Esophagus (tissue), 2 donors: ENCODE measurements around the gene PTPRJ. TPM values are rescaled to one million over a fixed set of nuclear protein-coding genes. Genes with fewer than 3 reads are reported as not detected.
"Not testable (repeated sequence)": the region's sequence is repeated elsewhere in the genome, so short reads cannot be mapped to it uniquely, and the experiment has no call there.

ENCODE experiments used
- H3K27ac ChIP-seq, 2 donors: one replicate each; pipeline ENCODE4 v1.5.1; 2013; ENCODE audit warnings: low read depth in 2 of 2, mild to moderate bottlenecking in 2 of 2, inconsistent platforms in 1 of 2, low read length in 1 of 2, moderate library complexity in 1 of 2
- H3K27me3 ChIP-seq, 2 donors: one replicate each; pipeline ENCODE4 v1.6.1; 2013; ENCODE audit warnings: low read length in 2 of 2, control low read depth in 1 of 2, mild to moderate bottlenecking in 1 of 2; ENCODE audit not compliant: insufficient read depth in 2 of 2, control insufficient read depth in 1 of 2
- H3K36me3 ChIP-seq, 2 donors: one replicate each; pipeline ENCODE4 v1.6.1; 2013; ENCODE audit warnings: low read length in 1 of 2; ENCODE audit not compliant: control insufficient read depth in 2 of 2, insufficient read depth in 2 of 2
- H3K4me1 ChIP-seq, 2 donors: one replicate each; pipeline ENCODE4 v1.6.1; 2013; ENCODE audit warnings: low read length in 1 of 2; ENCODE audit not compliant: control insufficient read depth in 2 of 2, insufficient read depth in 2 of 2
- H3K4me3 ChIP-seq, 2 donors: one replicate each; pipeline ENCODE4 v1.5.1; 2013; ENCODE audit warnings: low read length in 2 of 2, mild to moderate bottlenecking in 2 of 2, low read depth in 1 of 2, moderate library complexity in 1 of 2
- H3K9me3 ChIP-seq, 2 donors: one replicate each; pipeline ENCODE4 v1.6.1; 2013; ENCODE audit warnings: mild to moderate bottlenecking in 2 of 2, low read depth in 1 of 2, low read length in 1 of 2, moderate library complexity in 1 of 2; ENCODE audit not compliant: control insufficient read depth in 2 of 2, insufficient read depth in 1 of 2
- WGBS, 2 donors: extraction: QIAGEN DNeasy Blood & Tissue Kit; methylation state at CpG; one replicate each; pipeline ENCODE4 v1.1.7; 2013; 5-methylcytosine and 5-hydroxymethylcytosine counted together
- polyA plus RNA-seq, 2 donors: library from polyadenylated mRNA; stranded (reverse); fragments of 200-250 nt; gene quantifications; one replicate each; pipeline ENCODE4 v1.2.3, GENCODE V29; 2013
- donor health status: healthy with polysubstance abuse.
- donor health status: Bipolar disorder and iron deficiency.

The PTPRJ gene
- under 1 TPM; 0.47 to 0.55 TPM for polyA plus RNA-seq

- H3K27ac ChIP-seq: peak within 1 kb of the TSS; percentile 59 to 61
- peak within 1 kb of the TSS; percentile 69 to 73 for H3K4me3 ChIP-seq
- H3K9me3 ChIP-seq: no peaks in the 10 kb centered on the region
- H3K4me1 ChIP-seq: peaks cover 3 to 5% of the 10 kb centered on the region in 2 donors
- H3K36me3 ChIP-seq: no peaks in the 10 kb centered on the region
- H3K27me3 ChIP-seq: no peaks in the 10 kb centered on the region
- WGBS, 2 donors: 2% methylated on average over 67 to 111 of the region's 111 CpGs
These were observed at the start of gene PTPRJ for GRCh38 chr11:47980088-47980906. TSS of gene PTPRJ (plus strand) at chr11:47980559. CDS start at chr11:47980913, 354 bp downstream.

- Histone ChIP-seq H3K27ac (no peak overlapping the region), H3K27me3 (no peaks in the 10 kb centered on the region)
These were observed 47.8 kb upstream of the PTPRJ start for GRCh38 chr11:47932544-47932943.

GRCh38 chr11:47933797-47934196, 46.6 kb upstream of the PTPRJ start:
- H3K27ac ChIP-seq, H3K27me3 ChIP-seq, H3K4me1 ChIP-seq, H3K9me3 ChIP-seq, H3K36me3 ChIP-seq, H3K4me3 ChIP-seq: not testable (repeated sequence)
- 82 to 83% methylated on average over 12 of the region's 12 CpGs for WGBS, 2 donors

More at GRCh38 chr11:47932544-47932943, 47.8 kb upstream of the PTPRJ start:
- no peaks in the 10 kb centered on the region for H3K4me1 ChIP-seq
- H3K4me3 ChIP-seq: no peak overlapping the region
- H3K9me3 ChIP-seq: no peaks in the 10 kb centered on the region
- H3K36me3 ChIP-seq: no peaks in the 10 kb centered on the region

GRCh38 chr11:47938791-47939560, 41.4 kb upstream of the PTPRJ start:
- H3K9me3 ChIP-seq: no peaks in the 10 kb centered on the region
- H3K4me1 ChIP-seq: no peaks in the 10 kb centered on the region
- H3K27me3 ChIP-seq: no peaks in the 10 kb centered on the region
- H3K27ac ChIP-seq: no peak overlapping the region
- 80 to 84% methylated on average over 7 of the region's 7 CpGs for WGBS, 2 donors
- no peak overlapping the region for H3K4me3 ChIP-seq
- H3K36me3 ChIP-seq: no peaks in the 10 kb centered on the region

- Histone ChIP-seq H3K27ac (no peak overlapping the region), H3K4me1 (no peaks in the 10 kb centered on the region), H3K9me3 (no peaks in the 10 kb centered on the region), H3K4me3 (no peak overlapping the region), H3K27me3 (no peaks in the 10 kb centered on the region), H3K36me3 (no peaks in the 10 kb centered on the region)
- WGBS, 2 donors: 91 to 92% methylated on average over 8 of the region's 8 CpGs
These were observed 39.3 kb upstream of the PTPRJ start for GRCh38 chr11:47940904-47941649.

GRCh38 chr11:47941907-47942558, 38.3 kb upstream of the PTPRJ start:
- H3K36me3 ChIP-seq: no peaks in the 10 kb centered on the region
- no peak overlapping the region for H3K4me3 ChIP-seq
- H3K9me3 ChIP-seq: no peaks in the 10 kb centered on the region
- no peaks in the 10 kb centered on the region for H3K27me3 ChIP-seq
- H3K4me1 ChIP-seq: no peaks in the 10 kb centered on the region
- H3K27ac ChIP-seq: no peak overlapping the region
- 62 to 63% methylated on average over 7 of the region's 7 CpGs for WGBS, 2 donors

GRCh38 chr11:47943721-47944586, 36.4 kb upstream of the PTPRJ start:
- Histone ChIP-seq H3K4me1 (peaks cover 0 to 2% of the 10 kb centered on the region in 2 donors), H3K9me3 (no peaks in the 10 kb centered on the region), H3K27ac (no peak overlapping the region), H3K4me3 (no peak overlapping the region), H3K36me3 (no peaks in the 10 kb centered on the region), H3K27me3 (no peaks in the 10 kb centered on the region)
- 66 to 69% methylated on average over 15 of the region's 15 CpGs for WGBS, 2 donors

- Histone ChIP-seq H3K9me3 (no peaks in the 10 kb centered on the region), H3K27ac (no peak overlapping the region), H3K4me1 (peaks cover 0 to 2% of the 10 kb centered on the region in 2 donors), H3K4me3 (no peak overlapping the region), H3K36me3 (no peaks in the 10 kb centered on the region), H3K27me3 (no peaks in the 10 kb centered on the region)
These were observed 35.7 kb upstream of the PTPRJ start for GRCh38 chr11:47944632-47945031.
